OCI-LY3 (cell line): ENCODE results near the gene EGLN2.

Experiments
- H2AFZ ChIP-seq: fragments of 200-600, 300-600 bp; shearing (Covaris generic); 2 replicates; pipeline ENCODE4 v1.6.0; 2014; ENCODE audit warnings: antibody characterized with exemption, low read depth, low read length
- H3K27ac ChIP-seq: fragments of 200-600, 300-600 bp; sonication (generic); 2 replicates; pipeline ENCODE4 v1.5.1; 2014; ENCODE audit warnings: mild to moderate bottlenecking, low read length, moderate library complexity, mixed read lengths
- H3K27me3 ChIP-seq: fragments of 200-600, 300-600 bp; sonication (generic); 2 replicates; pipeline ENCODE4 v1.6.1; 2014; ENCODE audit warnings: low read depth, low read length, mixed read lengths
- H3K36me3 ChIP-seq: fragments of 200-600, 300-600 bp; sonication (generic); replicated peaks from 2 replicates; pipeline ENCODE3; 2014; ENCODE audit warnings: low read depth, low read length, mixed read lengths
- H3K4me1 ChIP-seq: fragments of 300-600, 200-600 bp; sonication (generic); 2 replicates; pipeline ENCODE4 v1.6.1; 2014; ENCODE audit warnings: low read length, mixed read lengths
- H3K4me2 ChIP-seq: fragments of 200-600, 300-600 bp; sonication (generic); 2 replicates; pipeline ENCODE4 v1.6.1; 2014; ENCODE audit warnings: low read length, mixed read lengths
- H3K4me3 ChIP-seq: fragments of 300-600, 200-600 bp; sonication (generic); 2 replicates; pipeline ENCODE4 v1.5.1; 2014; ENCODE audit warnings: antibody characterized with exemption, mild to moderate bottlenecking, low read length, moderate library complexity
- H3K79me2 ChIP-seq: fragments of 300-600, 200-600 bp; shearing (Covaris generic); 2 replicates; pipeline ENCODE4 v1.6.1; 2014; ENCODE audit warnings: mild to moderate bottlenecking, low read length, mixed read lengths
- H3K9ac ChIP-seq: fragments of 300-600, 200-600 bp; shearing (Covaris generic); 2 replicates; pipeline ENCODE4 v1.6.0; 2014; ENCODE audit warnings: mild to moderate bottlenecking, low read length, moderate library complexity
- H3K9me3 ChIP-seq: fragments of 200-600, 300-600 bp; shearing (Covaris generic); 2 replicates; pipeline ENCODE4 v1.6.1; 2014; ENCODE audit warnings: low read length, mixed read lengths; ENCODE audit not compliant: insufficient read depth
- H4K20me1 ChIP-seq: fragments of 200-600, 300-600 bp; sonication (generic); 2 replicates; pipeline ENCODE4 v1.6.1; 2016; ENCODE audit warnings: low read length, mixed read lengths; ENCODE audit not compliant: insufficient read depth
- EZH2phosphoT487 ChIP-seq: fragments of 200-600 bp; shearing (Covaris generic); IDR thresholded peaks from 2 replicates; pipeline ENCODE4 v1.6.1; 2018; ENCODE audit warnings: antibody characterized with exemption, mixed run types, low read depth
- TF ChIP-seq, protein P1 (sequence below): fragments of 200-600, 300-600 bp; sonication (generic); IDR thresholded peaks from 2 replicates; pipeline ENCODE4 v1.5.1; 2014; ENCODE audit warnings: antibody characterized with exemption, low read length, low read depth

Gene EGLN2

GRCh38 chr19:40756502-40757110 lies 42.4 kb upstream of the EGLN2 start:
- Histone ChIP-seq H3K79me2 (peaks cover 89% of the 10 kb centered on the region), H3K36me3 (peaks cover 67% of the 10 kb centered on the region), H2AFZ (no peak overlapping the region), H3K4me3 (no peak overlapping the region), H3K4me1 (peaks cover 41% of the 10 kb centered on the region), H3K27me3 (no peaks in the 10 kb centered on the region), H4K20me1 (peaks cover 54% of the 10 kb centered on the region), H3K27ac (no peak overlapping the region), H3K9me3 (no peaks in the 10 kb centered on the region), H3K9ac (no peak overlapping the region), H3K4me2 (no peak overlapping the region)
- TF ChIP-seq EZH2phosphoT487, result no peak
- TF ChIP-seq, protein P1, sequence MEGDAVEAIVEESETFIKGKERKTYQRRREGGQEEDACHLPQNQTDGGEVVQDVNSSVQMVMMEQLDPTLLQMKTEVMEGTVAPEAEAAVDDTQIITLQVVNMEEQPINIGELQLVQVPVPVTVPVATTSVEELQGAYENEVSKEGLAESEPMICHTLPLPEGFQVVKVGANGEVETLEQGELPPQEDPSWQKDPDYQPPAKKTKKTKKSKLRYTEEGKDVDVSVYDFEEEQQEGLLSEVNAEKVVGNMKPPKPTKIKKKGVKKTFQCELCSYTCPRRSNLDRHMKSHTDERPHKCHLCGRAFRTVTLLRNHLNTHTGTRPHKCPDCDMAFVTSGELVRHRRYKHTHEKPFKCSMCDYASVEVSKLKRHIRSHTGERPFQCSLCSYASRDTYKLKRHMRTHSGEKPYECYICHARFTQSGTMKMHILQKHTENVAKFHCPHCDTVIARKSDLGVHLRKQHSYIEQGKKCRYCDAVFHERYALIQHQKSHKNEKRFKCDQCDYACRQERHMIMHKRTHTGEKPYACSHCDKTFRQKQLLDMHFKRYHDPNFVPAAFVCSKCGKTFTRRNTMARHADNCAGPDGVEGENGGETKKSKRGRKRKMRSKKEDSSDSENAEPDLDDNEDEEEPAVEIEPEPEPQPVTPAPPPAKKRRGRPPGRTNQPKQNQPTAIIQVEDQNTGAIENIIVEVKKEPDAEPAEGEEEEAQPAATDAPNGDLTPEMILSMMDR, result no peak

DNA sequence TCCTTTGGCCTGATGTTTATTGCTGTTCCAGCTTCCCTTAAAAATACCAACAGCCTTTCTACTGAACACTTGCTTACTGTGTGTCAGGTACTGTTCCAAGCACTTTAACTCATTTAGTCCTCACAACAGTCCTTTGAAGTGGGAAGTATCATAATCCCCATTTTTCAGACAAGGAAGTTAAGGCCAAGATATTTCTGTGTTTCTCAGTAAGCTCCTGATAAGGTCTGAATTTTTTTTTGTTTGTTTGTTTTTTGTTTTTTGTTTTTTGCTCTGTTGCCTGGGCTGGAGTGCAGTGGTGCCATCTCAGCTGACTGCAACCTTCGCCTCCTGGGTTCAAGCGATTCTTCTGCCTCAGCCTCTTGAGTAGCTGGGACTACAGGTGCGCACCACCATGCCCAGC lies 40.5 kb upstream of the EGLN2 start:
- no peak for TF ChIP-seq EZH2phosphoT487
- TF ChIP-seq, protein P1, result no peak
- peaks cover 71% of the 10 kb centered on the region for H4K20me1 ChIP-seq
- no peaks in the 10 kb centered on the region for H3K9me3 ChIP-seq
- H3K4me3 ChIP-seq, result no peak overlapping the region
- H2AFZ ChIP-seq, result no peak overlapping the region
- peaks cover 76% of the 10 kb centered on the region for H3K36me3 ChIP-seq
- H3K27ac ChIP-seq, result no peak overlapping the region
- no peaks in the 10 kb centered on the region for H3K27me3 ChIP-seq
- peaks cover 33% of the 10 kb centered on the region for H3K4me1 ChIP-seq
- H3K4me2 ChIP-seq, result no peak overlapping the region
- H3K9ac ChIP-seq, result no peak overlapping the region
- H3K79me2 ChIP-seq, result peaks cover 87% of the 10 kb centered on the region

- H3K79me2 ChIP-seq, result peaks cover 83% of the 10 kb centered on the region
- no peak overlapping the region for H3K27ac ChIP-seq
- no peaks in the 10 kb centered on the region for H3K27me3 ChIP-seq
- H3K4me3 ChIP-seq, result no peak overlapping the region
- TF ChIP-seq, protein P1, result no peak
- TF ChIP-seq EZH2phosphoT487, result no peak
- H3K9me3 ChIP-seq, result no peaks in the 10 kb centered on the region
- H3K4me2 ChIP-seq, result no peak overlapping the region
- peaks cover 77% of the 10 kb centered on the region for H4K20me1 ChIP-seq
- no peak overlapping the region for H2AFZ ChIP-seq
- H3K36me3 ChIP-seq, result peaks cover 83% of the 10 kb centered on the region
- H3K4me1 ChIP-seq, result peaks cover 26% of the 10 kb centered on the region
- no peak overlapping the region for H3K9ac ChIP-seq
These were observed 39.6 kb upstream of the EGLN2 start for GRCh38 chr19:40759352-40759751.

DNA sequence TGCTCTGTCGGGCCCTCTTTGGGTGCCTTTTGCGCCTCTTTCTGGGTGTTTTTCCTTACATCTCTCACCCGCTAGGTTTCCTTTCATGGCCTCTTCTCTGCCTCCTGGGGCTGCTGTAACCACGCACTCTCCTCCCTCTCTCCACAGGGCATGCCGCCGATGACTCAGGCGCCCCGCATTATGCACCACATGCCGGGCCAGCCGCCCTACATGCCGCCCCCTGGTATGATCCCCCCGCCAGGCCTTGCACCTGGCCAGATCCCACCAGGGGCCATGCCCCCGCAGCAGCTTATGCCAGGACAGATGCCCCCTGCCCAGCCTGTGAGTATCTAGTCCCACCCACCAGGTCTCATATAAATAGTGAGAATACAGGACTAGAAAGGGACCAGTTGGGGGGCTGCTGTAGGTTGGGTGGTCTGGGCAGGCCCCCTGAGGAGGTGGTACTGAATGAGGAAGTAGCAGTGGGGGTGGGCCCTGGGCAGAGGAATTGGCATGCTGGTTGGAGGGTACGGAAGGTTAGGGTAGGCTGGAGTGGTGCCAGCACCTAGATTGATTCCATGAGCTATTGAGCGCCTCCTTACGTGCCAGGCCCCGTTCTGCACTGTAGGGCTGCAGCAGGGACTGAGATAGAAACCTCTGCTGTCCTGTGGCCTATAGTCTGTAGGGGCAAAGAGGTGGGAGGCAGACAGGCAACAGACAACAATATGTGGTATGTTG lies 36.1 kb upstream of the EGLN2 start:
- peaks cover 76% of the 10 kb centered on the region for H3K36me3 ChIP-seq
- H3K4me1 ChIP-seq, result 0 out of 2 replicates have a peak, but pooled peaks cover 4% of the 10 kb centered on the region
- H4K20me1 ChIP-seq, result peaks cover 58% of the 10 kb centered on the region
- H3K4me3 ChIP-seq, result no peak overlapping the region
- H3K9me3 ChIP-seq, result no peaks in the 10 kb centered on the region
- H3K27me3 ChIP-seq, result no peaks in the 10 kb centered on the region
- H2AFZ ChIP-seq, result no peak overlapping the region
- no peak for TF ChIP-seq EZH2phosphoT487
- TF ChIP-seq, protein P1, result no peak
- H3K4me2 ChIP-seq, result no peak overlapping the region
- H3K27ac ChIP-seq, result no peak overlapping the region
- H3K79me2 ChIP-seq, result peaks cover 50% of the 10 kb centered on the region
- H3K9ac ChIP-seq, result no peak overlapping the region
